Peyer's patch (tissue), 4 donors: Measurements from ENCODE around the gene SPON1.

Source experiments
- POLR2A ChIP-seq, 2 donors: fragments of 450-650 bp; IDR thresholded peaks; one replicate each; pipeline ENCODE4 v1.5.1; 2017; ENCODE audit warnings: antibody characterized with exemption in 2 of 2, mild to moderate bottlenecking in 2 of 2, moderate library complexity in 2 of 2
- TF ChIP-seq, protein P1 (sequence below), 6 experiments: fragments of 450-650 bp in 4 of 6; fragments of 200-600 bp in 2 of 6; sonication (generic) in 1 of 6; IDR thresholded peaks; one replicate each; pipeline ENCODE4 v1.5.1; 2017 to 2019; ENCODE audit warnings: antibody characterized with exemption in 6 of 6, mild to moderate bottlenecking in 3 of 6, moderate library complexity in 1 of 6

DNA sequence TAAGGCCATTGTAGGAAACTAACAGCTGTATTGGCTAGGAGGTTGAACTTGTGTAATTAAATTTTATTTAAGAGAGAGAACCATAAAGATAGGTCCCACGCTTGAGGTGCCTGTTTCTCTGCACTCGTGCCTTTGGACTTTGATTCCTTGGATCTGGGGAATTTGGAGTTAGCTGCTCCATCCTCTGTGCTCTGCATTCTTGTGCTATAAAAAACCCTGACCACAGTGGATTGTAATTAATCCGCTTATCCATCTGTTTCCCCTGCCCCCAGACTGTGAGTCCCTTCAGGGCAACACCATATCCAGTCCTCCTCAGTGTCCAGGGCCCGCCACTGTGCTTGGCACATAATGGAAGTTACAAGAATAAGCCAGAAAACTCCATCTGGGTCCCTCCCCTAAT is 169.8 kb downstream of the SPON1 start:
- TF ChIP-seq, protein P1, sequence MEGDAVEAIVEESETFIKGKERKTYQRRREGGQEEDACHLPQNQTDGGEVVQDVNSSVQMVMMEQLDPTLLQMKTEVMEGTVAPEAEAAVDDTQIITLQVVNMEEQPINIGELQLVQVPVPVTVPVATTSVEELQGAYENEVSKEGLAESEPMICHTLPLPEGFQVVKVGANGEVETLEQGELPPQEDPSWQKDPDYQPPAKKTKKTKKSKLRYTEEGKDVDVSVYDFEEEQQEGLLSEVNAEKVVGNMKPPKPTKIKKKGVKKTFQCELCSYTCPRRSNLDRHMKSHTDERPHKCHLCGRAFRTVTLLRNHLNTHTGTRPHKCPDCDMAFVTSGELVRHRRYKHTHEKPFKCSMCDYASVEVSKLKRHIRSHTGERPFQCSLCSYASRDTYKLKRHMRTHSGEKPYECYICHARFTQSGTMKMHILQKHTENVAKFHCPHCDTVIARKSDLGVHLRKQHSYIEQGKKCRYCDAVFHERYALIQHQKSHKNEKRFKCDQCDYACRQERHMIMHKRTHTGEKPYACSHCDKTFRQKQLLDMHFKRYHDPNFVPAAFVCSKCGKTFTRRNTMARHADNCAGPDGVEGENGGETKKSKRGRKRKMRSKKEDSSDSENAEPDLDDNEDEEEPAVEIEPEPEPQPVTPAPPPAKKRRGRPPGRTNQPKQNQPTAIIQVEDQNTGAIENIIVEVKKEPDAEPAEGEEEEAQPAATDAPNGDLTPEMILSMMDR (IDR thresholded peaks at IDR 0.05) = no peak
- no peak for TF ChIP-seq POLR2A (IDR thresholded peaks at IDR 0.05)
